Naive thymus-derived CD4-positive, alpha-beta T cell (primary cell): ENCODE data around the gene WDR48. TPM values are rescaled to one million over a fixed set of nuclear protein-coding genes. Genes with fewer than 3 reads are reported as not detected.

ENCODE experiments used
- ATAC-seq: fragments of 150-1000 bp; cut with Tn5 transposase; 2 replicates; pipeline ENCODE4 v1.10.0; 2021; ENCODE audit warnings: mild to moderate bottlenecking, moderate library complexity
- CTCF ChIA-PET: fragments of 350-600 bp; sonication (Branson Sonifier 250); formaldehyde crosslinking; loops from one replicate; lab custom pipeline; 2021; ENCODE audit warnings: antibody characterized with exemption; lab: Charles Lee
- POLR2A ChIA-PET: fragments of 350-600 bp; sonication (Branson Sonifier 250); formaldehyde crosslinking; loops from one replicate; lab custom pipeline; 2021; ENCODE audit warnings: antibody characterized with exemption, inconsistent platforms; lab: Charles Lee
- DNase-seq, 9 donors: peaks; one replicate each; pipeline versions ENCODE4 v3.0.0 to v3.0.0-alpha.2; 2020 to 2022; ENCODE audit warnings: mixed read lengths in 1 of 9
- H3K27ac ChIP-seq: one replicate; pipeline ENCODE4 v1.7.0; 2013; ENCODE audit warnings: mild to moderate bottlenecking, low read depth, low read length, moderate library complexity
- H3K27me3 ChIP-seq, 2 donors: one replicate each; pipeline ENCODE4 v1.7.0; 2013; ENCODE audit warnings: low read length in 2 of 2, mild to moderate bottlenecking in 2 of 2, moderate library complexity in 2 of 2; ENCODE audit not compliant: control insufficient read depth in 2 of 2, insufficient read depth in 2 of 2
- H3K36me3 ChIP-seq, 3 experiments: 1 replicate in 2 of 3; 2 replicates in 1 of 3; pipeline ENCODE4 v1.7.0; 2013; ENCODE audit warnings: low read length in 3 of 3, mild to moderate bottlenecking in 3 of 3, moderate library complexity in 1 of 3; ENCODE audit not compliant: insufficient read depth in 3 of 3, control insufficient read depth in 2 of 3
- H3K4me1 ChIP-seq, 2 donors: one replicate each; pipeline ENCODE4 v1.7.0; 2013; ENCODE audit warnings: low read length in 2 of 2, mild to moderate bottlenecking in 2 of 2, moderate library complexity in 1 of 2; ENCODE audit not compliant: control insufficient read depth in 2 of 2, insufficient read depth in 2 of 2
- H3K4me3 ChIP-seq: 2 replicates; pipeline ENCODE4 v1.7.0; 2013; ENCODE audit warnings: mild to moderate bottlenecking, low read length
- H3K9me3 ChIP-seq, 3 experiments: 1 replicate in 2 of 3; 2 replicates in 1 of 3; pipeline ENCODE4 v1.7.0; 2013; ENCODE audit warnings: low read length in 3 of 3; ENCODE audit not compliant: control insufficient read depth in 2 of 3
- H3K27ac Mint-ChIP-seq, 9 donors: one replicate each; pipeline ENCODE4 v1.8.0; 2020 to 2022; ENCODE audit warnings: mixed read lengths in 9 of 9, mild to moderate bottlenecking in 8 of 9, moderate library complexity in 5 of 9, inconsistent platforms in 2 of 9
- H3K27me3 Mint-ChIP-seq, 5 donors: one replicate each; pipeline ENCODE4 v1.8.0; 2021 to 2022; ENCODE audit warnings: mixed read lengths in 5 of 5, mild to moderate bottlenecking in 1 of 5
- H3K36me3 Mint-ChIP-seq, 5 donors: one replicate each; pipeline ENCODE4 v1.8.0; 2020 to 2022; ENCODE audit warnings: mixed read lengths in 5 of 5, mild to moderate bottlenecking in 3 of 5, inconsistent platforms in 1 of 5
- H3K4me1 Mint-ChIP-seq, 7 donors: one replicate each; pipeline ENCODE4 v1.8.0; 2020 to 2022; ENCODE audit warnings: mixed read lengths in 7 of 7, mild to moderate bottlenecking in 3 of 7, inconsistent platforms in 1 of 7
- H3K4me3 Mint-ChIP-seq, 10 donors: one replicate each; pipeline ENCODE4 v1.8.0; 2020 to 2022; ENCODE audit warnings: mild to moderate bottlenecking in 10 of 10, mixed read lengths in 10 of 10, moderate library complexity in 6 of 10, inconsistent platforms in 2 of 10
- H3K9me3 Mint-ChIP-seq, 11 donors: one replicate each; pipeline ENCODE4 v1.8.0; 2020 to 2022; ENCODE audit warnings: mixed read lengths in 11 of 11, mild to moderate bottlenecking in 4 of 11, inconsistent platforms in 1 of 11, moderate library complexity in 1 of 11
- intact Hi-C, 2 donors: fragments of 100-400 bp; cut with micrococcal nuclease; formaldehyde crosslinking; loops; one replicate each; pipeline ENCODE4 v1.15.1; 2023
- polyA plus RNA-seq, 2 donors: library from polyadenylated mRNA; unstranded; fragments of 300-500 nt; fragmentation: Illumina TruSeq; gene quantifications; one replicate each; pipeline ENCODE4 v1.2.3, GENCODE V29; 2021
- total RNA-seq, 6 experiments: library from RNA in 5 of 6; stranded (reverse) in 5 of 6; gene quantifications; 1 replicate in 5 of 6; 2 replicates in 1 of 6; pipeline ENCODE4 v1.2.3 and lab custom pipeline; 2021 to 2026

Gene WDR48
- total and polyA plus RNA-seq, 7 experiments from 2014 or later, result 37.5 to 97.7 (median 61.7) TPM

DNA sequence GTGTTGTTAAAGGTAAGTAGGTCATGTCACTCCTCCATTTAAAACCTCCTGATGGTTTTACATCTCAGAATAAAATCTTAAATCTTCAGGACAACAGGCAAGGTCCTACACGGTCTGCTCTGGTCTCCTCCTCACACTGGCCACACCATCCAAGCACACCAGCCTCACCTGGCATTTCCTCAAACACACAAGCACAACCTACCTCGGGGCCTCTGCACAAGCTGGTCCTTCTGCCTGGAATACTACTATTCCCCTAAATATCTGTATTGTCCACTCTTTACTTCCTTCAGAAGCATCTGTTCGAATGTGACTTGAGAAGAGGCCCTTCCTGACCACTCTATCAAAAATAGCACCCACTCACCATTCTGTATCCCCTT is 53.9 kb downstream of the WDR48 start:
- H3K4me1 Mint-ChIP-seq, result peaks cover 50 to 75% (median 61%) of the 10 kb centered on the region in 7 donors
- peak overlapping the region; percentile 79 to 100 (median 88) for H3K4me3 Mint-ChIP-seq
- H3K4me3 ChIP-seq, result no peak overlapping the region
- H3K36me3 ChIP-seq, result peaks cover 0 to 10% (median 0%) of the 10 kb centered on the region in 3 experiments
- intact Hi-C loops, result loop anchor here in 1 of 2 donors (5.0 kb wide), 1 partner anchor 968 kb away; the partner anchor contains the start of genes ACAA1 and MYD88
- peaks cover 18 to 22% of the 10 kb centered on the region in 2 donors for H3K4me1 ChIP-seq
- POLR2A ChIA-PET, result interaction anchor here (1.1 to 1.7 kb wide), 5 partner anchors 11 to 1347 kb away, joined by 3 to 5 read pairs (median 4); no protein-coding TSS in a partner anchor
- DNase-seq, result no peak
- H3K27ac Mint-ChIP-seq, result peak overlapping the region; percentile 64 to 92 (median 88)
- CTCF ChIA-PET, result interaction anchor here (0.6 to 3.4 kb wide), 8 partner anchors 20 to 273 kb away, joined by 3 to 21 read pairs (median 4); no protein-coding TSS in a partner anchor
- ATAC-seq, result no peak
- H3K27ac ChIP-seq, result peak overlapping the region; percentile 27
- no peaks in the 10 kb centered on the region for H3K9me3 ChIP-seq
- peaks cover 0 to 5% (median 0%) of the 10 kb centered on the region in 5 donors for H3K27me3 Mint-ChIP-seq
- peaks cover 0 to 8% (median 0%) of the 10 kb centered on the region in 5 donors for H3K36me3 Mint-ChIP-seq
- H3K9me3 Mint-ChIP-seq, result no peaks in the 10 kb centered on the region
- H3K27me3 ChIP-seq, result no peaks in the 10 kb centered on the region

DNA sequence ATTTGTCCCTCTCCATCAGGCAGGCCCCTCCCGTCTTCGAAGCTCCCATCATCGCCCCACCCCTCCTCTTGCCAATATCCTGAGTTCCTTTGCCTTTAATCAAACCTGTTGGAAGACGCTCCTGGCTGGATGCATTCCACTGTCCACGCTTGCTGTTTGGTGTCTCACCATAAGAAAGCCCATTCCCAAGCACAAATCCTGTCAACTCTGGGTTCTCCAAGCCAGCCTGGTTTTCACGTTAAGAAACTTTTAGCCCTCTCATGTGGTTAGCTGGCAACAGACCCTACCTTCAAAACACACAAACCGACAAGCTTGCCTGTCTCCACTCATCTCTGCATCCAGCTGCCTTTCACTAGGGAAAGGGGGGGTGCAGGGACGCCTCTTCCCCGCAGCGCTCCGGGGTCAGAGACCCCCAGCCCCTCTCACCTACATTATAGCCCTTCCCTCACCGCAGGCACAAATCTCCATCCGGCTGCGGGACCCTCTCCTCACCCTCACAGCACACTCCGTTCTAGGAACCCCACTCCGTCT is 54.5 kb downstream of the WDR48 start:
- Mint-ChIP-seq H3K27me3 (peaks cover 0 to 5% (median 0%) of the 10 kb centered on the region in 5 donors), H3K4me3 (peak overlapping the region; percentile 79 to 100 (median 88)), H3K27ac (peak overlapping the region; percentile 64 to 92 (median 88)), H3K4me1 (peaks cover 46 to 72% (median 59%) of the 10 kb centered on the region in 7 donors), H3K36me3 (peaks cover 0 to 8% (median 0%) of the 10 kb centered on the region in 5 donors), H3K9me3 (no peaks in the 10 kb centered on the region)
- no peaks in the 10 kb centered on the region for H3K27me3 ChIP-seq
- H3K4me3 ChIP-seq, result peak overlapping the region; percentile 95
- DNase-seq (peak in 1 of 9 donors; percentile 19), ATAC-seq (no peak)
- no peaks in the 10 kb centered on the region for H3K9me3 ChIP-seq
- CTCF ChIA-PET, result interaction anchor here (0.6 to 3.4 kb wide), 6 partner anchors 29 to 273 kb away, joined by 3 to 21 read pairs (median 4); no protein-coding TSS in a partner anchor
- H3K4me1 ChIP-seq, result peaks cover 18 to 22% of the 10 kb centered on the region in 2 donors
- peaks cover 0 to 8% (median 0%) of the 10 kb centered on the region in 3 experiments for H3K36me3 ChIP-seq
- H3K27ac ChIP-seq, result peak overlapping the region; percentile 78
- intact Hi-C loops, result loop anchor here in 1 of 2 donors (5.0 kb wide), 1 partner anchor 969 kb away; the partner anchor contains the start of genes ACAA1 and MYD88
- POLR2A ChIA-PET, result interaction anchor here (0.7 to 1.7 kb wide), 5 partner anchors 41 to 1346 kb away, joined by 3 to 5 read pairs (median 3); no protein-coding TSS in a partner anchor

DNA sequence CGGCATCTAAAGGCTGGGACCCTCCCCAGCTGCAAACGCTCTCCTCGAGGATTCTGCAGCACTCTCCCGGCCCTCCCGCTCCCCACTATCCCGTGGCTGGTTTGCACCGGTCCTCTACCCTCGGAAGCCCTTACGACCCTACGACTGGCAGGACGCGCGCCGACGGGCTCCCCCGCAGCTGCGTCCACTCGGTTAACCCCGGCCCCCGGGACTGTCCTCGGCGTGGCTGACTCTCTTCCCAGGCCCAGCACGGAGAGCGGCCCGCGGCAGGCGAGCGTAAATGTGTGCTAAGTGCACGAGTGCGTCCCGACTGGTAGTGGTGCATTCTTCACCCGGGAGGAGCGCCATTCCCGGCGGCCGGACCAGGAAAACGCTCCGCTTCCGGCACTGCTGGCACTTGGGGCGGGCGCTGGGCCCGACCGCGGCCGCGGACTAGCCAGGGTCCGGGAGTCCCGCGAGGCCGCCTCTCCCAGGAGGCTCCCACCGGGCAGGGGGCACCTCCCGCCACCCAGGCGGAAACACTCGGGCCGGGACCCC is 55.1 kb downstream of the WDR48 start:
- H3K27me3 Mint-ChIP-seq, result peaks cover 0 to 5% (median 0%) of the 10 kb centered on the region in 5 donors
- no peaks in the 10 kb centered on the region for H3K9me3 Mint-ChIP-seq
- peak overlapping the region; percentile 78 for H3K27ac ChIP-seq
- H3K27ac Mint-ChIP-seq, result peak overlapping the region; percentile 64 to 92 (median 88)
- no peaks in the 10 kb centered on the region for H3K27me3 ChIP-seq
- H3K4me1 Mint-ChIP-seq, result peaks cover 45 to 69% (median 58%) of the 10 kb centered on the region in 7 donors
- ChIA-PET POLR2A (interaction anchor here (0.7 to 1.6 kb wide), 5 partner anchors 42 to 1345 kb away, joined by 3 to 5 read pairs (median 3); no protein-coding TSS in a partner anchor), CTCF (interaction anchor here (1.0 to 3.4 kb wide), 6 partner anchors 22 to 184 kb away, joined by 3 to 21 read pairs (median 4); no protein-coding TSS in a partner anchor)
- H3K36me3 ChIP-seq, result peaks cover 0 to 8% (median 0%) of the 10 kb centered on the region in 3 experiments
- peak; percentile 6 for ATAC-seq
- no peaks in the 10 kb centered on the region for H3K9me3 ChIP-seq
- peak overlapping the region; percentile 79 to 100 (median 88) for H3K4me3 Mint-ChIP-seq
- peaks cover 18 to 22% of the 10 kb centered on the region in 2 donors for H3K4me1 ChIP-seq
- intact Hi-C loops, result loop anchor here (1.0 to 5.0 kb wide), 6 partner anchors 41 to 970 kb away; partner anchors contain the start of genes SCN11A (in 2 of the 2), ACAA1 (in 1 of the 2), MYD88 (in 1 of the 2) and RPSA (in 1 of the 2)
- H3K36me3 Mint-ChIP-seq, result peaks cover 0 to 8% (median 0%) of the 10 kb centered on the region in 5 donors
- H3K4me3 ChIP-seq, result peak overlapping the region; percentile 95
- peak in 1 of 9 donors; percentile 17 for DNase-seq

DNA sequence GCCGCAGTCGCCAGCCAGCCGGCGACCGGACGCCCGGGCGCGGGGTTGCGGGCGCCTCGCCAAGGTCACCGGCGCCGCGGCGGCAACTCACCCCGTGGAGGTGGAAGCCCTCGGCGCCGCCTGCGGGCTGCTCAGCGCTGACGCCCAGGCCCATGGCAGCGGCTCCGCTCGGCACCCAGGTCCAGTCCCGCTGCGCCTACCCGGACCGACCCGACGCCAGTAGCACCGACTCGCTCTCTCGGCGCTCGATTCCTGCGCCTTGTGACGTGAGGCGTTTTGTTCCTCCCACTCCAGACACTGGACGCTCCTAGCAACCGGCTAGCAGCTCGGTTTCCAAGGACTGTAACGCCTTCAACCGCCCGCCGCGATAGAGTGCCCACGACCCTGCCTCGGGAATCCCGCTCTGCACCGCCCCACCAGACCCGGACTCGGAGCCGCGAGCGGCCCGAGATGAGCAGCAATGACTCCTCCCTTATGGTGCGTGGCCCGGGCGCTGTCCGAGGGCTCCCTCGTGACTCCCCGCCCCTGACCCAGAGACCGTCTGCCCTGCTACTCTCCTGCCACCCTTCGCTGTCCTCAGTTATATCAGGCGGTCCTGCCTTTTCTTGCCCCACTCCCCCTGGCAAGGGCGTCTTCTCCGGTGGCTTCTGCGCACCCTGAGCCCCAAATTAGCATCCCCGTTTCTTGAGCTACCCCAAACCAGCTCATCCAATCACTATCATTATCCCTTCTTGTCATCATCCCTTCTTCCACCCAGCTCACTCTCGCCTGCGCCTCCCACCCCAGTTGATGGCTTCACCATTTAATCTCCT is 55.8 kb downstream of the WDR48 start, which contains the start of the genes GORASP1 and TTC21A:
Gene GORASP1 (minus strand): TSS at position 240 of the 812 bp plus-strand sequence. CDS start 86 bp downstream, at position 154.
Gene TTC21A (plus strand): TSS at position 293 of the 812 bp plus-strand sequence. CDS start 158 bp downstream, at position 451.
- no peaks in the 10 kb centered on the region for H3K9me3 Mint-ChIP-seq
- H3K27me3 Mint-ChIP-seq, result peaks cover 0 to 5% (median 0%) of the 10 kb centered on the region in 5 donors
- no peaks in the 10 kb centered on the region for H3K9me3 ChIP-seq
- peaks cover 0 to 8% (median 0%) of the 10 kb centered on the region in 3 experiments for H3K36me3 ChIP-seq
- H3K36me3 Mint-ChIP-seq, result peaks cover 0 to 8% (median 0%) of the 10 kb centered on the region in 5 donors
- peaks cover 45 to 62% (median 52%) of the 10 kb centered on the region in 7 donors for H3K4me1 Mint-ChIP-seq
- H3K27ac ChIP-seq, result peak within 1 kb of the TSS; percentile 78
- H3K4me3 Mint-ChIP-seq, result peak within 1 kb of the TSS; percentile 88 to 100 (median 96)
- peaks cover 18 to 22% of the 10 kb centered on the region in 2 donors for H3K4me1 ChIP-seq
- DNase-seq (peak; percentile 33 to 79 (median 53)), ATAC-seq (peak; percentile 74)
- peak within 1 kb of the TSS; percentile 95 for H3K4me3 ChIP-seq
- H3K27ac Mint-ChIP-seq, result peak within 1 kb of the TSS; percentile 84 to 96 (median 92)
- POLR2A ChIA-PET, result interaction anchor here (0.6 to 2.0 kb wide), 8 partner anchors 20 to 1345 kb away, joined by 3 to 6 read pairs (median 4); no protein-coding TSS in a partner anchor
- CTCF ChIA-PET, result interaction anchor here (0.6 to 1.1 kb wide), 7 partner anchors 17 to 597 kb away, joined by 3 to 4 read pairs (median 3); no protein-coding TSS in a partner anchor
- H3K27me3 ChIP-seq, result no peaks in the 10 kb centered on the region
- intact Hi-C loops, result loop anchor here (1.0 to 5.0 kb wide), 10 partner anchors 17 to 970 kb away; partner anchors contain the start of genes RPSA (in 2 of the 2), SCN11A (in 2 of the 2), ACAA1 (in 1 of the 2) and MYD88 (in 1 of the 2)

DNA sequence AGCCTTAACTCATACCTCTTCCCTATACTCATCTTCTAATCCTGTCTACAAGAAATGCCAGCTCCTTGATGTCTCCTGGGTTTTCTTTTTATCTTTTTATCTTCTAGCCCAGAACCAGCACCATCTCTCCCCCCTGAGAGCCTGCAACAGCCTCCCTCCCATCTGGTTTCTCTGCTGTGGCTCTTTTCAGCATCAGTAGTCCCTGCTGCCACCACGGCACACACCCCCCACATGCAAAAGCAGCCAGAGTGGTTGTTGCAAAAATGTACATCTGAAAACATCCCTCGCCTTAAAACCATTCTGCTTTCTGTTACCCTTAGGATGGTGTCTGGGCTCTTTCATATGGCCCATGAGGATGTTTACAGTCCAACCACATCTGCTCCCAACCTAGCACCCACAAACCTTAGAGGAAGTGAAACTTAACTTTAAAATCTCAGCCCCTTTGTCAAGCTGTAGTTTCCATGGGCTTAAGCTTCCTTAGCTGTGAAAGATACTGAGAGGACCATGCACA is 56.4 kb downstream of the WDR48 start:
- peak overlapping the region; percentile 85 to 100 (median 96) for H3K4me3 Mint-ChIP-seq
- no peaks in the 10 kb centered on the region for H3K27me3 ChIP-seq
- peak overlapping the region; percentile 78 for H3K27ac ChIP-seq
- peaks cover 0 to 8% (median 0%) of the 10 kb centered on the region in 5 donors for H3K36me3 Mint-ChIP-seq
- H3K9me3 Mint-ChIP-seq, result no peaks in the 10 kb centered on the region
- peak overlapping the region; percentile 84 to 96 (median 92) for H3K27ac Mint-ChIP-seq
- peak overlapping the region; percentile 95 for H3K4me3 ChIP-seq
- CTCF ChIA-PET, result interaction anchor here (0.6 to 1.1 kb wide), 7 partner anchors 16 to 597 kb away, joined by 3 to 4 read pairs (median 3); no protein-coding TSS in a partner anchor
- peak in 7 of 9 donors; percentile 20 to 43 (median 29) for DNase-seq
- POLR2A ChIA-PET, result interaction anchor here (0.6 to 2.0 kb wide), 7 partner anchors 20 to 71 kb away, joined by 3 to 6 read pairs (median 4); no protein-coding TSS in a partner anchor
- H3K4me1 ChIP-seq, result peaks cover 18 to 22% of the 10 kb centered on the region in 2 donors
- intact Hi-C loops, result loop anchor here (1.0 to 5.0 kb wide), 6 partner anchors 17 to 971 kb away; partner anchors contain the start of genes ACAA1 (in 1 of the 2), MYD88 (in 1 of the 2), RPSA (in 1 of the 2) and SLC25A38 (in 1 of the 2)
- peak; percentile 62 for ATAC-seq
- H3K36me3 ChIP-seq, result peaks cover 0 to 8% (median 0%) of the 10 kb centered on the region in 3 experiments
- no peaks in the 10 kb centered on the region for H3K9me3 ChIP-seq
- H3K4me1 Mint-ChIP-seq, result peaks cover 38 to 55% (median 45%) of the 10 kb centered on the region in 7 donors
- H3K27me3 Mint-ChIP-seq, result peaks cover 0 to 5% (median 0%) of the 10 kb centered on the region in 5 donors
